CD4-positive, alpha-beta T cell (primary cell): ENCODE measurements around the gene PSME4. TPM values are rescaled to one million over a fixed set of nuclear protein-coding genes. Genes with fewer than 3 reads are reported as not detected.

Source experiments
- ATAC-seq: fragments of 200-7000 bp; cut with Tn5 transposase; one replicate; pipeline ENCODE4 v1.10.0; 2022; ENCODE audit warnings: mild to moderate bottlenecking; ENCODE audit not compliant: poor library complexity
- CTCF ChIA-PET: fragments of 350-600 bp; sonication (Branson Sonifier 250); formaldehyde crosslinking; loops from one replicate; lab custom pipeline; 2021; ENCODE audit warnings: antibody characterized with exemption, inconsistent platforms; lab: Charles Lee
- POLR2A ChIA-PET: fragments of 350-600 bp; sonication (Branson Sonifier 250); formaldehyde crosslinking; loops from one replicate; lab custom pipeline; 2021; ENCODE audit warnings: antibody characterized with exemption, inconsistent platforms; lab: Charles Lee
- DNase-seq, 14 experiments: peaks; one replicate each; pipeline ENCODE4 v3.0.0-alpha.2; 2013 to 2020; ENCODE audit warnings: mixed read lengths in 2 of 14
- H3K27ac ChIP-seq, 2 donors: one replicate each; pipeline versions ENCODE4 v1.5.1 to v1.7.0; 2013; ENCODE audit warnings: low read length in 2 of 2, low read depth in 1 of 2, mild to moderate bottlenecking in 1 of 2
- H3K27me3 ChIP-seq, 2 experiments: 1 replicate in 1 of 2; 2 replicates in 1 of 2; pipeline versions ENCODE4 v1.6.1 to v1.7.0; 2013; ENCODE audit warnings: low read length in 2 of 2, control low read depth in 1 of 2, mild to moderate bottlenecking in 1 of 2, moderate library complexity in 1 of 2; ENCODE audit not compliant: insufficient read depth in 2 of 2, control insufficient read depth in 1 of 2
- H3K36me3 ChIP-seq: one replicate; pipeline ENCODE4 v1.6.1; 2013; ENCODE audit warnings: low read length, control low read depth; ENCODE audit not compliant: insufficient read depth
- H3K4me1 ChIP-seq: one replicate; pipeline ENCODE4 v1.6.1; 2013; ENCODE audit warnings: low read length, control low read depth; ENCODE audit not compliant: insufficient read depth
- H3K4me3 ChIP-seq: one replicate; pipeline ENCODE4 v1.5.1; 2013; ENCODE audit warnings: mild to moderate bottlenecking, low read length, moderate library complexity
- H3K9me3 ChIP-seq, 2 experiments: 1 replicate in 1 of 2; 2 replicates in 1 of 2; pipeline versions ENCODE4 v1.6.1 to v1.7.0; 2013; ENCODE audit warnings: low read length in 2 of 2, mild to moderate bottlenecking in 2 of 2, control low read depth in 1 of 2, moderate library complexity in 1 of 2; ENCODE audit not compliant: control insufficient read depth in 1 of 2, insufficient read depth in 1 of 2
- H3K27ac Mint-ChIP-seq: one replicate; pipeline ENCODE4 v1.8.0; 2020; ENCODE audit warnings: mixed read lengths
- H3K27me3 Mint-ChIP-seq: one replicate; pipeline ENCODE4 v1.8.0; 2021; ENCODE audit warnings: mixed read lengths
- H3K36me3 Mint-ChIP-seq: one replicate; pipeline ENCODE4 v1.8.0; 2021; ENCODE audit warnings: low read depth, mixed read lengths
- H3K4me1 Mint-ChIP-seq: one replicate; pipeline ENCODE4 v1.8.0; 2021; ENCODE audit warnings: low read depth, mixed read lengths
- H3K4me3 Mint-ChIP-seq: one replicate; pipeline ENCODE4 v1.8.0; 2020; ENCODE audit warnings: mild to moderate bottlenecking, mixed read lengths
- H3K9me3 Mint-ChIP-seq: one replicate; pipeline ENCODE4 v1.8.0; 2020; ENCODE audit warnings: mixed read lengths
- intact Hi-C, 2 experiments: fragments of 100-400 bp; cut with DNase I in 1 of 2; cut with micrococcal nuclease in 1 of 2; formaldehyde crosslinking; loops; one replicate each; pipeline versions ENCODE4 v1.15.1 to v1.9.0; 2023 to 2025; cut with DNase I, micrococcal nuclease
- total RNA-seq, 174 experiments: library from RNA in 2 of 174; stranded (reverse) in 2 of 174; gene quantifications; one replicate each; pipeline ENCODE4 v1.2.3 and lab custom pipeline; 2021 to 2026
- TF ChIP-seq, protein P1 (sequence below): fragments of 200-600 bp; IDR thresholded peaks from one replicate; pipeline ENCODE4 v1.8.0; 2022; ENCODE audit warnings: antibody characterized with exemption, mild to moderate bottlenecking

Gene PSME4
- total RNA-seq, 2 experiments from 2014 or later, result 82.6 to 87.0 TPM

DNA sequence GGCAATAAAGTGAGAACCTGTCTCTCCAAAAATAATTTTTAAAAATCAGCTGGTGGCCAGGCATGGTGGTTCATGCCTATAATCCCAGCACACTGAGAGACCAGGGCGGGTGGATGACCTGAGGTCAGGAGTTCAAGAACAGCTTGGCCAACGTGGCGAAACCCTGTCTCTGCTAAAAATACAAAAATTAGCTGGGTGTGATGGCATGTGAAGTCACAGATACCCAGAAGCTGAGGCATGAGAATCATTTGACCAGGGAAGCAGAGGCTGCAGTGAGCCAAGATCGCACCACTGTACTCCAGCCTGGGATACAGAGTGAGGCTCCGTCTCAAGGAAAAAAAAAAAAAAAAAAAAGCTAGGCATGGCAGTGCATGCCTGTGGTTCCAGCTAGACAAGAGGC is 103.6 kb downstream of the PSME4 start:
- Histone ChIP-seq H3K9me3 (no peaks in the 10 kb centered on the region), H3K27me3 (no peaks in the 10 kb centered on the region), H3K4me1 (no peaks in the 10 kb centered on the region), H3K36me3 (peaks cover 51% of the 10 kb centered on the region), H3K27ac (no peak overlapping the region), H3K4me3 (no peak overlapping the region)
- H3K27me3 Mint-ChIP-seq, result no peaks in the 10 kb centered on the region
- ATAC-seq, result no peak
- TF ChIP-seq, protein P1, sequence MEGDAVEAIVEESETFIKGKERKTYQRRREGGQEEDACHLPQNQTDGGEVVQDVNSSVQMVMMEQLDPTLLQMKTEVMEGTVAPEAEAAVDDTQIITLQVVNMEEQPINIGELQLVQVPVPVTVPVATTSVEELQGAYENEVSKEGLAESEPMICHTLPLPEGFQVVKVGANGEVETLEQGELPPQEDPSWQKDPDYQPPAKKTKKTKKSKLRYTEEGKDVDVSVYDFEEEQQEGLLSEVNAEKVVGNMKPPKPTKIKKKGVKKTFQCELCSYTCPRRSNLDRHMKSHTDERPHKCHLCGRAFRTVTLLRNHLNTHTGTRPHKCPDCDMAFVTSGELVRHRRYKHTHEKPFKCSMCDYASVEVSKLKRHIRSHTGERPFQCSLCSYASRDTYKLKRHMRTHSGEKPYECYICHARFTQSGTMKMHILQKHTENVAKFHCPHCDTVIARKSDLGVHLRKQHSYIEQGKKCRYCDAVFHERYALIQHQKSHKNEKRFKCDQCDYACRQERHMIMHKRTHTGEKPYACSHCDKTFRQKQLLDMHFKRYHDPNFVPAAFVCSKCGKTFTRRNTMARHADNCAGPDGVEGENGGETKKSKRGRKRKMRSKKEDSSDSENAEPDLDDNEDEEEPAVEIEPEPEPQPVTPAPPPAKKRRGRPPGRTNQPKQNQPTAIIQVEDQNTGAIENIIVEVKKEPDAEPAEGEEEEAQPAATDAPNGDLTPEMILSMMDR, result no peak
- intact Hi-C loops, result no loop called here
- H3K4me3 Mint-ChIP-seq, result no peak overlapping the region
- ChIA-PET POLR2A (no interaction called here), CTCF (no interaction called here)
- no peak for DNase-seq
- H3K9me3 Mint-ChIP-seq, result no peaks in the 10 kb centered on the region
- peaks cover 7% of the 10 kb centered on the region for H3K4me1 Mint-ChIP-seq
- H3K27ac Mint-ChIP-seq, result no peak overlapping the region
- peaks cover 60% of the 10 kb centered on the region for H3K36me3 Mint-ChIP-seq

GRCh38 chr2:53865962-53866361 is 104.8 kb downstream of the PSME4 start:
- CTCF ChIA-PET, result no interaction called here
- ATAC-seq, result no peak

DNA sequence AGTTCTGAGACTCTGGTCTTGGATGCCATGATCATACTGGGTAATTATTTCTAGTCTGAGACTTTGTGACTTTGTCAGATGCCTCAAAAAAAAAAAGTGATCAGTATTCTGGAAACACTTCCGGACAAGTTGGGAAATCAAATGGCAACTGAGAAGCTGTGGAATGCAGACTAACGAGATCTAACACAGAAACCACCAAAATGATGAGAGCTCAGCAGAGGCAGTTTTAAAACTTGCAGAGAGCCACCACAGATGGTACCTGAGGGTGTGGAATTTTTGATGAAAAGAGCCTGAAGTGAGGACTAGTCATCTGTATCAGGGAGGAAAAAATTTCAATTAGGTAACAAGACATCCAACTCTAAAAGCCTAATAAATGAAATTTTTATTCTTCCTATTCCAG is 105.5 kb downstream of the PSME4 start:
- intact Hi-C loops, result no loop called here
- Histone ChIP-seq H3K4me3 (no peak overlapping the region), H3K9me3 (no peaks in the 10 kb centered on the region), H3K27ac (no peak overlapping the region), H3K36me3 (peaks cover 56% of the 10 kb centered on the region), H3K4me1 (no peaks in the 10 kb centered on the region), H3K27me3 (no peaks in the 10 kb centered on the region)
- Mint-ChIP-seq H3K9me3 (no peaks in the 10 kb centered on the region), H3K36me3 (peaks cover 64% of the 10 kb centered on the region), H3K27ac (no peak overlapping the region), H3K4me3 (no peak overlapping the region), H3K27me3 (no peaks in the 10 kb centered on the region), H3K4me1 (peaks cover 17% of the 10 kb centered on the region)
- TF ChIP-seq, protein P1, result no peak
- DNase-seq (no peak), ATAC-seq (no peak)
- ChIA-PET CTCF (no interaction called here), POLR2A (no interaction called here)

More at GRCh38 chr2:53865962-53866361, 104.8 kb downstream of the PSME4 start:
- POLR2A ChIA-PET, result interaction anchor here (0.7 to 1.0 kb wide), 2 partner anchors 10 to 105 kb away, joined by 3 read pairs; partner anchors contain the start of gene PSME4
- no peak overlapping the region for H3K27ac ChIP-seq
- peaks cover 51% of the 10 kb centered on the region for H3K36me3 ChIP-seq
- H3K27me3 ChIP-seq, result no peaks in the 10 kb centered on the region
- no peaks in the 10 kb centered on the region for H3K4me1 ChIP-seq
- H3K4me3 ChIP-seq, result no peak overlapping the region
- no peaks in the 10 kb centered on the region for H3K9me3 Mint-ChIP-seq
- H3K9me3 ChIP-seq, result no peaks in the 10 kb centered on the region
- no peak overlapping the region for H3K27ac Mint-ChIP-seq
- intact Hi-C loops, result no loop called here
- H3K27me3 Mint-ChIP-seq, result no peaks in the 10 kb centered on the region
- no peak for DNase-seq
- H3K4me1 Mint-ChIP-seq, result peaks cover 17% of the 10 kb centered on the region
- no peak overlapping the region for H3K4me3 Mint-ChIP-seq
- peaks cover 57% of the 10 kb centered on the region for H3K36me3 Mint-ChIP-seq
- TF ChIP-seq, protein P1, result no peak
